ENCODE data around the gene IL26. TPM values are rescaled to one million over a fixed set of nuclear protein-coding genes. Genes with fewer than 3 reads are reported as not detected.

The IL26 gene
- total RNA-seq, 1 experiment from 2014 or later: not detected

DNA sequence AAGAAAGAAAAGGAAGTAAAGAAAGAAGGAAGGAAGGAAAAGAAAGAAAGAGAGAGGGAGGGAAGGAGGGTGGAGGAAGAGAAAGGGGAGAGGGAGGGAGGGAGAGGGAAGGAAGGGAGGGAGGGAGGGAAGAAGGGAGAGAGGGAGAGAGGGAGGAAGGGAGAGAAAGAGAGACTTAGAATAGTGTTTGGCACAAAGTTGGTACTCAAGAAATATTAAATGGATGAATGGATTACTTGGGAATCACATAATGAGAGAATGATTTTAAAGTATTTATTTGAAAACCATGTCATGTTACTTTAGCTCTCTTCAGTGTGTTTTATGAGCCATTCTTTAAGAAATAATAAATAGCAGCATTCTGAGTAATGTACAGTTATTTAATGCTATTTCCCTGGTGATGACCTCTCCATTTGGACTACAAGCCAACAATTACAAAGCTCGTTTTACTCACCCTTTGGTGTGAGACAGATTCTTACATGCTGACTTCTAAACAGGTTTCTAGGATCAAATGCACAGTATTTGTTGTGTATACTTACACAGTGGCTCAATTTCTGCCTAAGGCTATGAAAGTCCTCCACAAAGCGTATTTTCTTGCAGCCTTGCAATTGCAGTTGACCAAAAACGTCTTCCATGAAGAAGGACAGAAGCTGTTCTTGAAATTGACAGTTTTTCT is 861 bp downstream of the IL26 start:
- Histone ChIP-seq H3K9me2 (ENCODE audit: insufficient read depth) (no peaks in the 10 kb centered on the region), H3K27me3 (ENCODE audit: insufficient read depth, low read depth) (no peaks in the 10 kb centered on the region), H3K4me1 (replicated peaks; ENCODE audit: insufficient read depth) (0 out of 2 replicates have a peak, but pooled peaks cover 11% of the 10 kb centered on the region), H3K36me3 (ENCODE audit: low read depth) (no peaks in the 10 kb centered on the region), H2AFZ (no peak overlapping the region), H3K4me3 (no peak overlapping the region), H3K79me2 (ENCODE audit: low read depth) (no peaks in the 10 kb centered on the region), H3K27ac (no peak overlapping the region), H3F3A (ENCODE audit: insufficient read depth, low read depth) (0 out of 2 replicates have a peak, but pooled peaks cover 3% of the 10 kb centered on the region), H3K4me2 (no peak overlapping the region), H4K20me1 (ENCODE audit: insufficient read depth) (no peaks in the 10 kb centered on the region), H3K9me3 (ENCODE audit: insufficient read depth, low read depth) (no peaks in the 10 kb centered on the region)
- intact Hi-C loops (cut with micrococcal nuclease; ENCODE audit: unreplicated experiment): loop anchor here (5.0 kb wide), 1 partner anchor 463 kb away; the partner anchor contains the start of gene NUP107
- CTCF ChIA-PET: interaction anchor here (0.7 kb wide), 1 partner anchor 184 kb away, joined by 3 read pairs; no protein-coding TSS in a partner anchor
- BruUV-seq (replicated peaks): no TSS peak
- POLR2A ChIA-PET (ENCODE audit: unreplicated experiment): no interaction called here
- TF ChIP-seq CTCF (conservative IDR thresholded peaks at IDR 0.05) (no peak), EZH2 (IDR thresholded peaks at IDR 0.05; ENCODE audit: low read depth) (no peak)
- DNase-seq: peak in 1 of 2 experiments; percentile 87

DNA sequence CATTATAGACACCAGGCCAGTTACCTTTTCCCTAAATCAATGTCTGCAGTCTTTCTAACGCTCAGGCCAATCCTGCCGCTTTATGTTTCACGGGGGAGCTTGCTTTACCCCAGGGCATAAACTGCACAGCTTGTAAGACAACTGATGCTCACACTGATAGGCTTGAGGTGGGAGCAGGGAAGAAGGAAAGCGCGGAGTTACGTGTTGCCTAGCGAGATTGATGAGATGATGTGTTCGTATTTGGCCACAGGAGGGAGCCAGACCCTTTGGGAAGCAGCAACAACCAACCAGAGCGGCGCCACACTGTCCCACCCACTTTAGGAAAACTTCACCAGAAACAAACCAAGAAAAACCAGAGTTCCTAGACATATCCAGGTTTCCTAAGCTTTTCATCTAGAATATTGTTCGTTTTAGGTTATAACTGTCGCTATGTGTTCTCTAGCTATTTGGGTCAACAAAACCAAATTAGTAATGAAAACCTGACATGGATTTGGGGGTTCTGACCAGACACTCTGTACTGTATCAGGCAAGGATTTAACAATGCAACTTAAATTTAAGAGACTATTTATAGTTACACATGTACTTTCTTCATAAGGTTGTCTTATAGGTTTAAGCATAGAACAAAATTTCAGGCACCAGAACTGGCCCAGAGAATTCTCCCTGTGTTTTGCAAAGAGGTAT is 2.4 kb downstream of the IL26 start:
- peak; percentile 62 to 70 for DNase-seq
- Histone ChIP-seq H3K9me3 (ENCODE audit: insufficient read depth, low read depth) (no peaks in the 10 kb centered on the region), H2AFZ (peak overlapping the region; percentile 64; the same call in 1 of the 2 replicates), H3K4me2 (peak overlapping the region; percentile 59), H3F3A (ENCODE audit: insufficient read depth, low read depth) (0 out of 2 replicates have a peak, but pooled peaks cover 3% of the 10 kb centered on the region), H3K27ac (no peak overlapping the region), H4K20me1 (ENCODE audit: insufficient read depth) (no peaks in the 10 kb centered on the region), H3K4me1 (replicated peaks; ENCODE audit: insufficient read depth) (0 out of 2 replicates have a peak, but pooled peaks cover 11% of the 10 kb centered on the region), H3K4me3 (no peak overlapping the region), H3K9me2 (ENCODE audit: insufficient read depth) (no peaks in the 10 kb centered on the region), H3K36me3 (ENCODE audit: low read depth) (no peaks in the 10 kb centered on the region), H3K27me3 (ENCODE audit: insufficient read depth, low read depth) (no peaks in the 10 kb centered on the region), H3K79me2 (ENCODE audit: low read depth) (no peaks in the 10 kb centered on the region)
- intact Hi-C loops (cut with micrococcal nuclease; ENCODE audit: unreplicated experiment): loop anchor here (1.0 to 5.0 kb wide), 4 partner anchors 94 to 867 kb away; partner anchors contain the start of gene NUP107
- POLR2A ChIA-PET (ENCODE audit: unreplicated experiment): no interaction called here
- TF ChIP-seq EZH2 (IDR thresholded peaks at IDR 0.05; ENCODE audit: low read depth): no peak
- peak; percentile 89 for TF ChIP-seq CTCF (conservative IDR thresholded peaks at IDR 0.05)
- no TSS peak for BruUV-seq (replicated peaks)
- CTCF ChIA-PET: interaction anchor here (0.5 to 1.8 kb wide), 4 partner anchors 94 to 491 kb away, joined by 3 to 5 read pairs (median 3); partner anchors contain the start of gene MDM1

DNA sequence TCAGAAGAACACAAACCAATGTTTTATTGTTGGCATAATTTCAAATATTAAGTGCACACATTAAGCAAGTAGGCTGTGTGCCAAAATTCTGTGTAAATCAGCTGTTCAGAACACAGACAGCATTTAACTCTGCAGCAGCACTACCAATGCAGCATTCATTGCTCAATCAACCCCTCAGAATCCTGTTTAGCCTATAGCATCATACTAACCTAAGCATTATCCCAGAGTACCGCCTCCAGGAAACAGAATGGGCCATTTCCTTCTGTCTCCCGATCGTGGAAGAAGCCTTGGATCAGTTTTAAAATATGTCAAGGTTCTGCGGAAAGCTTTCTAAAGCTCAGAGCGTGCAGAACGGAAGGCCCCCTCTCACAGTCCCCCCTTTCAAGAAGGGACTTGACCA is 3.3 kb downstream of the IL26 start:
- Histone ChIP-seq H3K36me3 (ENCODE audit: low read depth) (no peaks in the 10 kb centered on the region), H3K27ac (no peak overlapping the region), H3K4me3 (no peak overlapping the region), H3K4me1 (replicated peaks; ENCODE audit: insufficient read depth) (0 out of 2 replicates have a peak, but pooled peaks cover 11% of the 10 kb centered on the region), H3K9me3 (ENCODE audit: insufficient read depth, low read depth) (no peaks in the 10 kb centered on the region), H4K20me1 (ENCODE audit: insufficient read depth) (no peaks in the 10 kb centered on the region), H2AFZ (no peak overlapping the region), H3K79me2 (ENCODE audit: low read depth) (no peaks in the 10 kb centered on the region), H3K27me3 (ENCODE audit: insufficient read depth, low read depth) (no peaks in the 10 kb centered on the region), H3K4me2 (0 out of 2 replicates have a peak overlapping the region, but pooled peaks have one; percentile 59), H3K9me2 (ENCODE audit: insufficient read depth) (no peaks in the 10 kb centered on the region), H3F3A (ENCODE audit: insufficient read depth, low read depth) (0 out of 2 replicates have a peak, but pooled peaks cover 3% of the 10 kb centered on the region)
- CTCF ChIA-PET: interaction anchor here (1.8 kb wide), 1 partner anchor 181 kb away, joined by 5 read pairs; no protein-coding TSS in a partner anchor
- BruUV-seq (replicated peaks): no TSS peak
- DNase-seq: no peak
- no peak for TF ChIP-seq EZH2 (IDR thresholded peaks at IDR 0.05; ENCODE audit: low read depth)
- no peak for TF ChIP-seq CTCF (conservative IDR thresholded peaks at IDR 0.05)
- intact Hi-C loops (cut with micrococcal nuclease; ENCODE audit: unreplicated experiment): loop anchor here (2.0 to 5.0 kb wide), 2 partner anchors 182 to 465 kb away; partner anchors contain the start of gene NUP107
- POLR2A ChIA-PET (ENCODE audit: unreplicated experiment): no interaction called here

Measured in PC-9 (cell line).